Kasumi-1 (cell line): ENCODE results near the gene MTFR2.

Experiments
- DNase-seq, 2 experiments: peaks; one replicate each; lab custom pipeline; 2025; lab: John Stamatoyannopoulos, UW

MTFR2 gene

DNA sequence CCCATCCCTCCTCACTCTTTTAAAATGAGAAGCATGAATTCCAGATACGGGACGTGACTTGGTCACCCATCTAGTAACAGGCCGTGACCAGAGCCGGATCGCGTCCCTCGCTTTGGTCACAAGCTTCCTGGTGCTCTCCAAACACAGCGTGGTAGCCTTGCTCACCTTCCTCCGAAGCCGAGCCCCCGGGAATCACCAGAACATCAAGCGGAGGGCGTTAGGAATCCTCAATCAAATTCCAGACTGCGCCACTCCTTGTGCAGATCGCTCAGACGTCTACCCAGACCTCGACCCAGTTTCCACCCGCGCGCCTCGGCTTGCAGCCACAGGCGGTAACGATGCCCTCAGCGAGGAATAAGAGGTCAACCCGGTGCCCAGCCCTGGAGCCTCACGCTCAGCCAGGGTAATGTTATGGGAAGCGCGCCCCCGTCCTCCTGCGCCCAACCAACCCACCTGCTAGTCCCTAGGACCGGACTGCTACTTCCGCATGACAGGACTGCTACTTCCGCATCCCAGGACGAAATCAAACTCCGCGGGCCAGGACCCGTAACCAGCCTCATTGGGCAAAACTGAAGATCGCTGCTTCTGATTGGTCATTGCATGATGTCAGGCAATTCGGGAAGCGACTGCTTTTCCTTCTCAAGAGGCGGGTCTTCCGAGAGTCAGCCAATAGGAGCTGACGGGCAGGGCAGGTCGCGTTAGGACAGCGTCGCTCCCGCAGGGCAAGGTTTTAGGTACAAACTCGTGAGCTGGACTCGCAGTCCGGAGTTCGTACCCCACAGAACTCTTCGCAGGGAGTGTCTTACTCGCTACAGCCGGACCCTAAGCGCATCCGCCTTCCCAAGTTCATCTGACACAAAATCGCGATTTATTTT is at the start of gene MTFR2:
Gene MTFR2 (minus strand): TSS at position 501 of the 875 bp plus-strand sequence. CDS start 1,212 bp downstream, outside the sequence.
- peak; percentile 99 for DNase-seq

GRCh38 chr6:136294621-136295020 is 44.5 kb upstream of the MTFR2 start:
- DNase-seq = no peak

- peak; percentile 72 for DNase-seq
Measured at GRCh38 chr6:136290410-136291010, 40.4 kb upstream of the MTFR2 start.

GRCh38 chr6:136289579-136290409 is 39.7 kb upstream of the MTFR2 start, which contains the start of gene BCLAF1:
Gene BCLAF1 (minus strand): TSS chr6:136289846. CDS start chr6:136279866, 9,980 bp downstream.
- DNase-seq = peak; percentile 96 to 98

DNA sequence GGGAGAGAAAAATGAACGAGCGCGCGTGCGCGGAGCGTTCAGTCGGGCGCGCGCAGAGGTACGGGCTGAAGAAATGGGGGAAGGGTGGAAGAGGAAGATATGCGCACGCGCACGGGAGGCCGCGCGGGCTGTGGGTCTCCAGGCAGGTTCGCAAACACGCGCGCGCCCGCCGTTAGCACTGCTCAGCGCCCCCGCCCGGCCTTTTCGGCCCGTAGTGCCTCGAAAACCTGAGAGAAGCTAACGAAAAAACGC is 39.1 kb upstream of the MTFR2 start:
- peak; percentile 86 to 92 for DNase-seq

DNA sequence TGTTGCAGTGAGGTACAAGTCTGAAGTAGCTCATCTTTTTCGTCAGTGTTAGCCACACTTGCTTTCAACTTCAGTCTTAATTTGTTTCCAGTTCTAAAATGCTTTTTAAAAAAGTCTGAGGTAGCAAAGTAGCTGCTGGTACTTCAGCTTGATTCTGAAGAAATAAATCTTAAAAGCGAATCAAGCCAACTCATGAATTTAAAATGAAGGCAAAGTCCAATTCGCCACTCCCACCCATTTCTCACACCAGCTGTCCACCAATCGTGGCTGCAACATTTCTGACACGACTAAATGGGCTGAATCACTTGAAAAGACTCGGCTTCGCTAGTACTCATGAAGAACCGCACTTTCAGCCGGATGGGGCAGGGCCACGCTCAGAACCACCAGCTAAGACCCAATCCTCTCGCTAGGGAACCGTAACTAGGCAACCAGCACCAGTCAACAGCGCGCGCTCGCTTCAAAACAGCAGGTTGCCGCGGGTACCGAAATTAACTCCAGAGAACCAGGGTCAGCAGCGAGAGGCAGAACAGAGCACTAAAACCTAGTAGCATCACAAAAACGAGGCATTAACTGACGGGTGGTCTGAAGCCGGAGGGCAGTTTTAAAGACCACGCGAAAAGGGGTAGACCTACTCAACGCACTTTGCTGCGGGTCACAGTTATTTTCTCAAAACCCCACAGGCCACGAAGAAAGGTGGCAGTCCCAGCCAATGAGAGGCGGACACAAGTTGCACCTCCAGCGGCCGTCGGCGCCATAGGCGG is 38.6 kb upstream of the MTFR2 start:
- DNase-seq = peak; percentile 53 to 55

DNA sequence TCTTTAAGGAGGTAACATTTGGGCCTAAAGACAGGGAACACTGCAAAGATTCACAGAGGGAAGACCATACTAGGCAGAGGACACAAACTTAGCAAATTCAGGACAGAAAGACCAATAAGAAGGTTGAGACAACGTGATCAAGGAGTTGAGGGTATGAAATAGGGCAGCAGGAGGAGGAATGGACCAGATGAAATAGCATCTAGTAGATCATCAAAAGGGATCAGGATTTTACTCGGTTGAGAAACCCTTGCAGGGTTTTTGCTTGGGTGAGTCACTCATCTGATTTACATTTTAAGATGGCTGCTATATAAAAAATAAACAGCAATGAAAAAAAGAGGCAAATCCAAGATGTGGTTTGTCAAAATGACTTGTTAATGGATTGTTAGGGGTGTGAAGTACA is 34.8 kb upstream of the MTFR2 start:
- no peak for DNase-seq

DNA sequence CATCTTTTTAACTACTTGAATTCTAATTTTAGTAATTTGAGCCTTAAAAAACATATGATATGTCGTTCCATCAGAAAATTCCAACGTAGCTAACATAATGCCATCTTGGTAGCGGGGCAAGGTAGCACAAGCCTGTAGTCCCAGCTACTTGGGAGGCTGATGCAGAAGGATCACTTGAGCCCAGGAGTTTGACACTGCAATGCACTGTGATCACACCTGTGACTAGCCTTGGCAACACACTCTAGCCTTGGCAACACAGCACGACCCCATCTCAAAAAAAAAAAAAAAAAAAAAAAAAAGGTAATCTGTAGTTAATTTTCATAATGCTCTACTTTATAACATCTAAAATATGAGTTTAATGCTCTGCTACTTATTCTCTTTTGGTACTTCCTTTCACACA is 32.8 kb upstream of the MTFR2 start:
- no peak for DNase-seq

DNA sequence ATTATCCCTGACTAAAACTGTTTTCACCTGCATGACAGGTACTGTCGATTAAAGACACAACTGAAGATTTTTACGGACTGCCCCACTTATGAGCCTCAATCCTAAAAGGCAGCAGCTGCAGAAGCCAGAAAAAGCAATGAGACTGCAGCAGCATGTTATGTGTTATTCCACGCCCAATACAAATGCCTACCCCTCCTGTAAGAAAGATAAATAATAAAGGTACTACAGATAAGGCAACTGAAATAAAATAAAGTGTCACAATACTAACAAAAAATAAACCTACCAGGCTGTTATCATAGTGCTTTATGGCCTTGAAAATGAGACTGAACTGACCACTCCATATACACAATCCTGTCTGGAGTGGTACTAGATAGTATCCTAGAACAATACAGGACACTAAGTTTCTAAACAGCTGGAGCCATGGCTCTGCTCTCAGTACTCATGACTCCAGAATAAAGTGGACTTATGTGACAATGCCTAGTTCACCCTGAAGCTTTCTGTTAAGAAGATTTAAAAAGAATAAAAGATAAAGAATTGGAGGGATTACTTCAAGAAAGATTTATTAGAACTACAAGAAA is 30.0 kb upstream of the MTFR2 start:
- no peak for DNase-seq

DNA sequence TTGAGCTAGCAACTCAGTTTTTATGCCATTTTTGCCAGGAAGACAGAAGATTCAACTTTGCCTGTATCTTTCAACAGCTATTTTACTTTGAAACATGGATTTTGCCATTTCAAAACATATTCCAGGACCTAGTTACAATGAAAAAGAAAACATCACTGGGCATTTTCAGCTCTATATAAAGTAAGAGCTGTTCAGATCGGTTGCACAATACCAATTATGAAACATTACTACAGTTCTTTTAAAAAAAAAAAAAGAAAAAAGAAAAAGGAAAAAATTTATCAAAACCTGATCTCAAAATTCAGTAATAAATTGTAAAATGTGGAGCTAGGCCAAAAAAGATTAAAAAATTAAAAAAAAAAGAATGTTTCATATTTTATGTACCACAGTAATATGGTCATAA is 24.0 kb upstream of the MTFR2 start:
- DNase-seq = no peak

- DNase-seq = no peak
Measured at GRCh38 chr6:136265101-136265500, 15.0 kb upstream of the MTFR2 start.

DNA sequence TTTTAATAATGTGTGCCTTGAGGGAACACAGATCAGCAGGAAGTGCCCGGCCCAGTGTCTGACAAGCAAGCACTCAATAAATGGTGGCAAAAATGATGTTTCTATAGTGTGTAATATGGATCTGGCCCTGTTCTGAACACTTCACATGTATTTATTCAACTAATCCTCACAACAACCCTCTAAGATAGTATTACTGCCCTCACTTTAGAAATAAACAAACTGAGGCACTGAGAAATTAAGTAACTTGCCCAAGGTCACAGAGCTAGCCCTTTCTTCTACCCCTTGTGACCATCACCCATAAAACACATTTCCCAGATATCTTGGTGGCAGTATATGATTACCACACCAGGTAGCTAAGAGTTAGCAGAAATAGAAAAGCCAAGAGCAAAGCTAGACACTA is 12.8 kb upstream of the MTFR2 start:
- DNase-seq = no peak

- no peak for DNase-seq
Measured at GRCh38 chr6:136254851-136255466, 4.8 kb upstream of the MTFR2 start.

GRCh38 chr6:136253734-136254133 is 3.6 kb upstream of the MTFR2 start:
- DNase-seq = no peak

DNA sequence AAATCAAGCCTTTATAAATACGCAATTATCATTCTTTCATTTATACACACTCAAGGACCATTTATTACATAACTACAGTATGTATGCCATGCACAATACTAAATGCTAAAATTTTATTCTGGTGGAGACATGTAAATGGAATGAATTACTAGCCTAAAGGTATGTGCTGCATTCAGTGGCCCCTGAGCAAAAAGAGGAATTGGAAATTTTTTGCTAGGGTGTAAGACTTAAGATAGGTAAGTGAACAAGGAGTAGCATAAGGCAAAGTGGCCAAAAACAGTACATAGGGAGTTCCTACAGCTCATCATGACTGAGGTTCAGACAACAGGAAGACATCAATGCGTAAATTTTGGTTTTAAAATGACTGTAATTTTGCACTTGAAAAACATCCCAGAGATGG is 2.3 kb upstream of the MTFR2 start:
- DNase-seq = peak in 1 of 2 experiments; percentile 14

- no peak for DNase-seq
Measured at GRCh38 chr6:136251394-136251793, 1.3 kb upstream of the MTFR2 start.

- peak; percentile 47 to 51 for DNase-seq
Measured at GRCh38 chr6:136250686-136251008, 536 bp upstream of the MTFR2 start.

DNA sequence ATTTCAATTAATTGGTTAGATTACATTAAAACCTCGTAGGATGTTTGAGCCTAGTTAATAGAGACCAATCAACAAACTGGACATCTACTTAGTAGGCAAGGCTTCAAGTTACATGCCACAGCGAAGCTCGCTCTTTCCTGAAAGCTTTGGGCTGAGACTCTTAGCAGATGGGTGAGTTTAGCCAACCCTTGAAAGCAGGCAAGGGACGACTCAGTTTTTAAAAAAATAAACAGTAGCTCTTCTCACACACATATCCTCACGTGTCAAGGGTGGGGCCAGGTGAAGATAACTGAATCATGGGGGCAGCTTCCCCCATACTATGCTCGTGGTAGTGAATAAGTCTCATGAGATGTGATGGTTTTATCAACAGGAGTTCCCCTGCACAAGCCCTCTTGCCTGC is 775 bp downstream of the MTFR2 start:
- DNase-seq = no peak

GRCh38 chr6:136244061-136244616 is 6.0 kb downstream of the MTFR2 start:
- no peak for DNase-seq

GRCh38 chr6:136236466-136237293 is 13.4 kb downstream of the MTFR2 start:
- peak; percentile 59 to 63 for DNase-seq
